Skeletal muscle satellite cell (primary cell): ENCODE data around the gene TVP23C.
"Not testable (repeated sequence)": the region's sequence is repeated elsewhere in the genome, so short reads cannot be mapped to it uniquely, and the experiment has no call there.

Source experiments
- H3K27me3 ChIP-seq: 2 replicates; pipeline ENCODE4 v1.7.0; 2013; ENCODE audit warnings: low read length; ENCODE audit not compliant: control insufficient read depth, insufficient read depth
- H3K36me3 ChIP-seq: 2 replicates; pipeline ENCODE4 v1.7.0; 2013; ENCODE audit warnings: mild to moderate bottlenecking, control low read depth, low read length; ENCODE audit not compliant: insufficient read depth
- H3K4me1 ChIP-seq: 2 replicates; pipeline ENCODE4 v1.7.0; 2013; ENCODE audit warnings: low read length; ENCODE audit not compliant: control insufficient read depth, insufficient read depth
- H3K4me2 ChIP-seq: 2 replicates; pipeline ENCODE4 v1.7.0; 2013; ENCODE audit warnings: mild to moderate bottlenecking, low read length
- H3K4me3 ChIP-seq: 2 replicates; pipeline ENCODE4 v1.7.0; 2013; ENCODE audit warnings: low read length
- H3K9ac ChIP-seq: 2 replicates; pipeline ENCODE4 v1.7.0; 2013; ENCODE audit warnings: mild to moderate bottlenecking, low read depth, low read length, moderate library complexity
- H3K9me3 ChIP-seq: replicated peaks from 2 replicates; pipeline ENCODE4 v1.7.0; 2013; ENCODE audit warnings: mild to moderate bottlenecking, control low read depth, low read length

Gene TVP23C

DNA sequence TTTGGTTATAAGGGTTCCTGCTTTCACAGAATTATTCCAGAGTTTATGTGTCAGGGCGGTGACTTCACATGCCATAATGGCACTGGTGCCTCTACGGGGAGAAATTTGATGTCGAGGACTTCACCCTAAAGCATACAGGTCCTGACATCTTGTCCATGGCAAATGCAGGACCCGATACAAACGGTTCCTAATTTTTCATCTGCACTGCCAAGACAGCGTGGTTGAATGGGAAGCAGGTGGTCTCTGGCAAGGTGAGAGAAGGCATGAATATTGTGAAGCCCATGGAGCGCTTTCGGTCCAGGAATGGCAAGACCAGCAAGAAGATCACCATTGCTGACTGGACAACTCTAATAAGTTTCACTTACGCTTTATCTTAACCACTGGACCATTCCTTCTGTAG, 56.3 kb downstream of the TVP23C start:
- no peaks in the 10 kb centered on the region for H3K27me3 ChIP-seq
- no peaks in the 10 kb centered on the region for H3K9me3 ChIP-seq
- no peak overlapping the region for H3K9ac ChIP-seq
- peaks cover 6% of the 10 kb centered on the region for H3K36me3 ChIP-seq
- no peak overlapping the region for H3K4me3 ChIP-seq
- H3K4me1 ChIP-seq, result peaks cover 14% of the 10 kb centered on the region
- no peak overlapping the region for H3K4me2 ChIP-seq

DNA sequence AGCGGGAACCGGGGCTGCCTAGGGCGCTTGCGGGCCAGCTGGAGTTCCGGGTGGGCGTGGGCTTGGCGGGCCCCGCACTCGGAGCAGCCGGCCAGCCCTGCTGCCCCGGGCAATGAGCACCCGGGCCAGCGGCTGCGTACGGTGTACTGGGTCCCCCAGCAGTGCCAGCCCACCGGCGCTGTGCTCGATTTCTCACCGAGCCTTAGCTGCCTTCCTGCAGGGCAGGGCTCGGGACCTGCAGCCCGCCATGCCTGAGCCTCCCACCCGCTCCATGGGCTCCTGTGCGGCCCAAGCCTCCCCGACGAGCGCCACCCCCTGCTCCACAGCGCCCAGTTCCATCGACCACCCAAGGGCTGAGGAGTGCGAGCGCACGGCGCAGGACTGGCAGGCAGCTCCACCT, 57.6 kb downstream of the TVP23C start:
- H3K4me1 ChIP-seq, result peaks cover 14% of the 10 kb centered on the region
- H3K27me3 ChIP-seq, H3K9me3 ChIP-seq, H3K4me2 ChIP-seq, H3K36me3 ChIP-seq, H3K4me3 ChIP-seq, H3K9ac ChIP-seq: not testable (repeated sequence)

DNA sequence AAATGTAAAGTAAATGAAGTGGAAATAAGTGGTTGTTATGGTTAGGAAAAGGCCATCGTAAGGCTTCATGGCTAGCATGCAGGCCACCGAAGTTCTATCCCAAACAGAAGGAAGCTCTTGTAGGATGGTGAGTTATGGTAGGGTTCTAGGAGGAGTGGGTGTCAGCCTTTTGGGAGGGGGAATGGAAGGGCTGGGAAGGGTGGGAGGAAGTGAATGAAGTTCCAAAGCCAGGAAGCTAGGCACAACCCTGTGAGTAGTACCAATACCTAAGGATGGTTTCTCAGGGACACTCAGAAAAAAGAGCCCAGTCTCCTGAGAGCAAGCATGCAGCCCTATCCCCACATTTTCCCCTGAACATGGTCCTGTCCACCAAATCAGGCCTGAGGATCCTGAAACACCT, 59.6 kb downstream of the TVP23C start:
- no peak overlapping the region for H3K4me2 ChIP-seq
- no peaks in the 10 kb centered on the region for H3K9me3 ChIP-seq
- no peaks in the 10 kb centered on the region for H3K36me3 ChIP-seq
- peaks cover 5% of the 10 kb centered on the region for H3K4me1 ChIP-seq
- no peak overlapping the region for H3K4me3 ChIP-seq
- H3K9ac ChIP-seq, result no peak overlapping the region
- no peaks in the 10 kb centered on the region for H3K27me3 ChIP-seq

DNA sequence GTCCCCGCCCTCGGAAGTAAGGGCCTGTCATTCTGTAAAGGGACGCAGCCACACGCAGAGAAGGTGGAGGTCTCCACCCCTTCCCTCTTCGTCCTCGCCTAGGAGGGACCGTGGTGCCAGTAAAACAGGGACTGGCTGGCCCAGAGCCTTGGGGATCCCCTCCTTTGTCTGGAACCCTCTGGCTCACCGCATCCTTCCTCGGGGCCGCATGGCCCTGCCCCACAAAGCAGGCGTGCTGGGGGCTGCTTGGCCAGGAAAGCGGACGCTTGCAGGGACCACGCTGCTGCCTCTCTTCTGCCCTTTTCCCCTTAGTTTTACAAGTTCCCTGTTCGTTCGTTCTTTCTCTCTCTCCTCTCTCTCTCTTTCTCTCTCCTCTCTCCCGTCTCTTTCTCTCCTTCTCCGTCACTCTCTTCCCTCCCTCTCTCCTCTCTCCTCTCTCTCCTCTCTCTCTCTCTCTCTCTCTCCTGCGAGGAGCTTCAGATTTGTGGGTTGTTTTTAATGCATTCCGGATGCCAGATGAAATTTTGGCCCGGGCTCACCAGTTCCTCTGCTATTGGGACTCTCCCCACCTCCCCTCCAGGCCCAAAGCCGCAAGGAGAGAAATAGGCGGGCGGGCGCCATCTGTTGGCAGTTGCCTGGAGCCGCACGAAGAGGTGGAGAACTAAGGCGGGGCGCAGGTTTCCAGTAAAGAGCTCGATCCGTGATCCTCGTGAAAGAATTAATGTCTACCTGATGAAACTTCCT, 60.7 kb downstream of the TVP23C start:
- peak overlapping the region; percentile 74 for H3K4me2 ChIP-seq
- H3K4me3 ChIP-seq, result peak overlapping the region; percentile 48
- peaks cover 5% of the 10 kb centered on the region for H3K4me1 ChIP-seq
- H3K9me3 ChIP-seq, result no peaks in the 10 kb centered on the region
- peak overlapping the region; percentile 61 for H3K9ac ChIP-seq
- no peaks in the 10 kb centered on the region for H3K36me3 ChIP-seq
- H3K27me3 ChIP-seq, result no peaks in the 10 kb centered on the region

DNA sequence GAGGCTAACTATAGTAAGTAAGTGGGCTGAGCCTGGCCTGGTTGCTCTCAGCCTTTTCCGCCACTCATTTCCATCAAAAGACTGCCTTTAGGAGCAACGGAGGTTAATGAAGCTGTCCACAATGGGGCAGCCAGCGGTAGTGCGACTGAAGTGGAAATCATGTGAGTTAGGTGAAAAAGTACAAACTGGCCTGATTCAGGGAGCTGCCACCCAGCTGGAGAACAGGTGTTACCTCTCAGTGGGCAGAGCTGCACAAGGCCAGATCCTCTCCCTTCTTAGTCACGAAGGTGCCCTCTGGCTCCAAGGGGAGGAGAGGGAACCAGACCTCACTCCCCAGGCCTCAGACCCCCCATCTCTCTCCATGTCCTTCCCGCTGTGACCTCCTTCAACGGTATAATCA, 61.5 kb downstream of the TVP23C start:
- Histone ChIP-seq H3K27me3 (no peaks in the 10 kb centered on the region), H3K9ac (no peak overlapping the region), H3K9me3 (no peaks in the 10 kb centered on the region), H3K36me3 (no peaks in the 10 kb centered on the region), H3K4me2 (no peak overlapping the region), H3K4me3 (no peak overlapping the region), H3K4me1 (peaks cover 5% of the 10 kb centered on the region)

DNA sequence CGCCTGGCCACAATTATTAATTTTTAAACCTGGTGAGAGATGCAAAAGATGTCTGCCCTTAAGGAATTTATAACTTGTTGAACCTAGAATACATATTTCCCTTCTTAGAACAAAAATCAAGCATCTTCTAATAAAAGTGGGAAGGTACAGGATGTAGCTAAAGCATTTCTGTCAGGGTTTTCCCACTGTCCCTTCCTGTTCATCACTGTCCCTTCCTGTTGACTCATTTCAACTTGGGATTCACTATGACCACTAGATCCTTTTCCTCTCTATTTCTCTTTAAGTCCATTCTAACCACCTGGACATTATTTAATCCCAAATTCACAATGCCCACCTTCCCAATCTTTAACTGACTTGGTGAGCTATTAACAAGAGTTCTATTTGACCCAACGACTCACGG, 62.0 kb downstream of the TVP23C start:
- Histone ChIP-seq H3K9me3 (no peaks in the 10 kb centered on the region), H3K27me3 (no peaks in the 10 kb centered on the region), H3K4me3 (no peak overlapping the region), H3K4me1 (peaks cover 5% of the 10 kb centered on the region), H3K36me3 (no peaks in the 10 kb centered on the region), H3K4me2 (no peak overlapping the region), H3K9ac (no peak overlapping the region)

DNA sequence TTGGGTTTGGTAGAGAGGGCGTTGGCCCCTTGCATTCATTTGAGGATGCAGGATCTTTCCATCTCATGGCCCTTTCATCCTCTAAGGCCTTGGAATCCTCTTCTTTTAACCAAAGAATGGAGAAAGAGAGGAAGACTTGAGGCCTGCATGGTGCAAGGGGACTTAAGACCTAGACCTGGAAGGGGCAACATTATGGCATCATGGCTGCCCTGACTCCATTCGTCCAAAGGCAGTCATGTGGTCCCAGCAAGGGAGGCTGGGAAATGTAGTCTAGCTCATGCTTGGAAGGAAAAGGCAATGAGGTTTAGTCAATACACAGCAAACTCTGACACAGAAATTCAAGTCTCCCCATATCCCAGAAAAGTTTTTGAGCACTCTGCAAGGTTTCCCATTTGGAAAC, 65.2 kb downstream of the TVP23C start:
- H3K4me3 ChIP-seq, result no peak overlapping the region
- H3K4me1 ChIP-seq, result peaks cover 5% of the 10 kb centered on the region
- H3K9ac ChIP-seq, result no peak overlapping the region
- H3K4me2 ChIP-seq, result no peak overlapping the region
- no peaks in the 10 kb centered on the region for H3K36me3 ChIP-seq
- no peaks in the 10 kb centered on the region for H3K9me3 ChIP-seq
- H3K27me3 ChIP-seq, result no peaks in the 10 kb centered on the region

DNA sequence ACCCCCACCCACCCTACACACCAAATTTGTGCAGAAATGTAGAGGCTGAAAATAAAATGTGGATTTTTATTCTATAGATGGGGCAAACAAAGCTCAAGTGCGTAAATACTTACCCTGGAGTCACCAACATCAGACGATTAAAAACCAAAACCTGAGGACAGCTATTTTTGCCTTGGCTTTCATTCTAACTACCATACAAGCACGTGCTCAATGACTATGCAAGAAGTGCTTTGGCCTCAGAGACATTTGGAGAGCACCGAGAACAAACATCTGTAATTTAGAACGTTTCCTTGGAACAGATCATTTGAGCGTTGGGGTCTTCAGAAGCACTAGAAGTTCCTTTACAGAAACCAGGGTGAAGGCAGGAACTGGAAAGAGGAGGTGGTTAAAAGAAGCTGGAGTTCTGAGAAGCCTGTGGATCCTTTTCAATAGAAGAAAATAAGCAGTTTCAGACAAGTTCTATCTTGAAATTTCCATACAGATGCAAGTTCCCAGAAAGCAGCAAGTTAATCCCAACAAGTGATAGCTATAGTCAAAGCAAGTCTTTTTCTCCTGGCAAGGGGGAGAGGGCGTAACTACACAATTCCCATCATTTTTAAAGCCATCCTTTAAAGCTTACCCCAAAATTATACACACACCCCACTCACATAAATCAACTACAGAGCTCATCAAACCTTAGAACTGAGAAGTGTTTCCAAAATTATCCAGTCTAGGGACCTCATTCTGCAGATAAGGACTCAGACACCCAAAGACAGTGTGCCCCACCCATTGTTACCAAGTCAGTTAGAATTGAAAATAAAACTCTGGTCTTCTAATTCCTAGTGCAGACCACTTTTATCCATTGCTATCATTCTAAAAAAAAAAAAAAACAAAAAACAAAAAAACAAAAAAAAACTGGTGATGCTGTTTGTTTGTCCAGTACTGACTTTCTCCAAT, 66.3 kb downstream of the TVP23C start:
- no peak overlapping the region for H3K9ac ChIP-seq
- H3K36me3 ChIP-seq, result no peaks in the 10 kb centered on the region
- no peak overlapping the region for H3K4me3 ChIP-seq
- no peaks in the 10 kb centered on the region for H3K9me3 ChIP-seq
- H3K4me1 ChIP-seq, result no peaks in the 10 kb centered on the region
- no peak overlapping the region for H3K4me2 ChIP-seq
- H3K27me3 ChIP-seq, result no peaks in the 10 kb centered on the region

DNA sequence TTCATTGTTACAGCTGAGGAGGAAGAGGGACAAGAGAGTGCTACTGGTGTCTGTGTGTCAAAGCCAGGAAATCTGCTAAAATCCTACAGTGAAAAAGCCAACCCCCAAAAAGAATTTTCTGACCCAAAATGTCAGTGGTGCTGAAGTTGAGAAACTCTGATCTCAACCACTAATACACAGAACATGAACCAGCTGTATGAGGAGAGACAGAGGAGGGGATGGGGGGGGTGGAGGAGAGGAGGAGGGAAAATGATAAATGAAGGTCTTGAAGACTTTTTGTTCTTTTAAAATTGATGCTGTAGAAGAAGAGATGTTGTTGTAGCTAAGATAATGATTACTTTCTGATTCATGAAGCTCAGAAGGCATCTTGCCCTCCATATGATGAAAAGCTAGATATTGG, 68.5 kb downstream of the TVP23C start:
- no peak overlapping the region for H3K4me2 ChIP-seq
- H3K36me3 ChIP-seq, result no peaks in the 10 kb centered on the region
- no peak overlapping the region for H3K4me3 ChIP-seq
- no peaks in the 10 kb centered on the region for H3K27me3 ChIP-seq
- no peak overlapping the region for H3K9ac ChIP-seq
- no peaks in the 10 kb centered on the region for H3K9me3 ChIP-seq
- H3K4me1 ChIP-seq, result peaks cover 13% of the 10 kb centered on the region

DNA sequence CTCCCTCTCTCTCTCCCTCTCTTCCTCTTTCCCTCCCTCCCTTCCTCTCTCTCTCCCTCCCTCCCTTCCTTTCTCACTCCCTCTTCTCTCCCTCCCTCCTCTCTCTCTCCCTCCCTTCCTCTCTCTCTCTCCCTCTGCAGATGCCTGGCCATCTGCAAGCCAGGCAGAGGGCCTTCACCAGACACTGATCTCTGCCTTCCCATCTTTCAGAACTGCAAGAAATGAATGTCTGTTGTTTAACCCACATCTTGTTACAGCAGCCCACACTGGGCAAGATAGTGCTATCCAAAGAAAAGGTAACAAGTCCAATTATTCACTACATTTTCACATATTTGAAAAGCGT, 69.6 kb downstream of the TVP23C start:
- H3K4me1 ChIP-seq, result peaks cover 13% of the 10 kb centered on the region
- H3K27me3 ChIP-seq, result no peaks in the 10 kb centered on the region
- H3K4me2 ChIP-seq, result no peak overlapping the region
- H3K9ac ChIP-seq, result no peak overlapping the region
- H3K36me3 ChIP-seq, result no peaks in the 10 kb centered on the region
- H3K4me3 ChIP-seq, result no peak overlapping the region
- no peaks in the 10 kb centered on the region for H3K9me3 ChIP-seq

DNA sequence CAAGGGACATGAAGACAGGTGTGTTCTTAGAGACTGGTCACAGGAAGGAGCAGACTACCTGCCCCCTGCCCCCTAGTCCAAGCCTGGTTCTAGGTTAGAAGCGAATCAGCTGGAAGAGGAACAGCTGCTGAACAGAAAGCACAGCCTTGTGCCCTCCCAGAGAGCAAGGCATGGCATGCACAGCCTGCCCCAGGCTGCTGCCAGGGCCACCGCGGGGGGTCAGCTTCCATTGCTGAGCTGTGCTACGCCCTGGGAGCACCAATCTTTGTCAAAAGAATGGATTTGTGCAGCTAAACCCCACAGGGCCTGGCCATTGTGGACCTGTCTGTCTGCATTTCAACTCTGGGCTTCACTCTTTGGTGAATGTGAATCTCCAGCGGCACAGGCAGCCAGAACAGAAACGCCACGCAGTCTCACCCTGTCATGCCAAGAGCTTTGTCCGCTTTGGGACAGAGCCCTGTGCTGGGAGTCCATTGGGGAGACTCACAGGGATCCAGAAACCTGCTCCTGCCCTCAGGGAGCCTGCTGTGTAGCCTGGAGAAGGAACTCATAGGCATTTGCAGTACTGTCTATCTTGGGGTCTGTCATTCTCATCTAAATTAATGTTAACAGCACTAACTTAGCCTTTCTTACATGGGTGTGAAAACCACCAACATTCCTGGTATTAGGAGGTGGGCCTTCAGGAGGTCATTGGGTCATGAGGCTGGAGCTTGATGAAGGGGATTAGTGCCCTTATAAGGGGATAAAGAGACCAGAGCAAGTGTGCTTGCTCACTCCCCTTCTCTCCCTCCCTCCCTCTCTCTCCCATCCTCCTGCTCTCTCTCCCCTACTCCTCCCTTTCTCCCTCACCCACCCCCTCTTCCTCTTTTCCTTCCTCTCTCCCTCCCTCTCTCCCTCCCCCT, 70.2 kb downstream of the TVP23C start:
- no peak overlapping the region for H3K9ac ChIP-seq
- H3K4me1 ChIP-seq, result peaks cover 13% of the 10 kb centered on the region
- no peak overlapping the region for H3K4me3 ChIP-seq
- H3K9me3 ChIP-seq, result no peaks in the 10 kb centered on the region
- H3K27me3 ChIP-seq, result no peaks in the 10 kb centered on the region
- H3K36me3 ChIP-seq, result no peaks in the 10 kb centered on the region
- H3K4me2 ChIP-seq, result no peak overlapping the region
